MM.1S (cell line): ENCODE results near the gene BRPF3.

ENCODE experiments used
- DNase-seq: peaks from one replicate; pipeline ENCODE4 v3.0.0-alpha.2; 2015
- H2AFZ ChIP-seq: fragments of 300-600 bp; sonication (generic); 2 replicates; pipeline ENCODE4 v1.6.0; 2016; ENCODE audit warnings: antibody characterized with exemption, low read length
- H3F3A ChIP-seq: fragments of 300-600 bp; sonication (generic); 2 replicates; pipeline ENCODE4 v1.6.1; 2016; ENCODE audit warnings: mild to moderate bottlenecking, antibody characterized with exemption, low read length, moderate library complexity, mixed read lengths; ENCODE audit not compliant: insufficient read depth
- H3K27ac ChIP-seq: fragments of 300-600 bp; sonication (generic); 2 replicates; pipeline ENCODE4 v1.5.1; 2016; ENCODE audit warnings: mild to moderate bottlenecking, low read length
- H3K27me3 ChIP-seq: fragments of 300-600 bp; sonication (generic); replicated peaks from 2 replicates; pipeline ENCODE4 v1.6.0; 2016; ENCODE audit warnings: low read length; ENCODE audit not compliant: insufficient read depth
- H3K36me3 ChIP-seq: fragments of 300-600 bp; sonication (generic); replicated peaks from 2 replicates; pipeline ENCODE4 v1.6.1; 2016; ENCODE audit warnings: mild to moderate bottlenecking, low read length, mixed read lengths; ENCODE audit not compliant: insufficient read depth
- H3K4me1 ChIP-seq: fragments of 300-600 bp; sonication (generic); 2 replicates; pipeline ENCODE4 v1.6.1; 2016; ENCODE audit warnings: low read length, mixed read lengths
- H3K4me2 ChIP-seq: fragments of 300-600 bp; sonication (generic); 2 replicates; pipeline ENCODE4 v1.6.0; 2016; ENCODE audit warnings: low read depth, low read length
- H3K4me3 ChIP-seq: fragments of 300-600 bp; sonication (generic); 2 replicates; pipeline ENCODE4 v1.5.1; 2016; ENCODE audit warnings: low read length, mixed read lengths
- H3K79me2 ChIP-seq: fragments of 300-600 bp; sonication (generic); 2 replicates; pipeline ENCODE4 v1.6.1; 2016; ENCODE audit warnings: mixed run types, low read length, mixed read lengths
- H3K9ac ChIP-seq: fragments of 300-600 bp; sonication (generic); 2 replicates; pipeline ENCODE4 v1.6.1; 2016; ENCODE audit warnings: low read length, mixed read lengths
- H3K9me2 ChIP-seq: fragments of 300-600 bp; sonication (generic); replicated peaks from 2 replicates; pipeline ENCODE4 v1.6.1; 2016; ENCODE audit warnings: mild to moderate bottlenecking, low read length, mixed read lengths; ENCODE audit not compliant: insufficient read depth
- H3K9me3 ChIP-seq: fragments of 300-600 bp; sonication (generic); replicated peaks from 2 replicates; pipeline ENCODE4 v1.6.1; 2016; ENCODE audit warnings: mild to moderate bottlenecking, low read length, mixed read lengths; ENCODE audit not compliant: insufficient read depth
- H4K20me1 ChIP-seq: fragments of 300-600 bp; sonication (generic); 2 replicates; pipeline ENCODE4 v1.6.1; 2016; ENCODE audit warnings: mild to moderate bottlenecking, low read length, moderate library complexity, mixed read lengths; ENCODE audit not compliant: insufficient read depth
- CTCF ChIP-seq: fragments of 300-600 bp; sonication (generic); IDR thresholded peaks from 2 replicates; pipeline ENCODE4 v1.5.1; 2016; ENCODE audit warnings: antibody characterized with exemption, low read length, mixed read lengths
- EZH2 ChIP-seq: fragments of 300-600 bp; sonication (generic); optimal IDR thresholded peaks from 2 replicates; pipeline ENCODE3; 2017; ENCODE audit warnings: low read depth, mild to moderate bottlenecking, antibody characterized with exemption, low read length, mixed read lengths
- EZH2phosphoT487 ChIP-seq: fragments of 300-600 bp; sonication (generic); IDR thresholded peaks from 2 replicates; pipeline ENCODE4 v1.6.1; 2018; ENCODE audit warnings: antibody characterized with exemption, low read length

The BRPF3 gene

DNA sequence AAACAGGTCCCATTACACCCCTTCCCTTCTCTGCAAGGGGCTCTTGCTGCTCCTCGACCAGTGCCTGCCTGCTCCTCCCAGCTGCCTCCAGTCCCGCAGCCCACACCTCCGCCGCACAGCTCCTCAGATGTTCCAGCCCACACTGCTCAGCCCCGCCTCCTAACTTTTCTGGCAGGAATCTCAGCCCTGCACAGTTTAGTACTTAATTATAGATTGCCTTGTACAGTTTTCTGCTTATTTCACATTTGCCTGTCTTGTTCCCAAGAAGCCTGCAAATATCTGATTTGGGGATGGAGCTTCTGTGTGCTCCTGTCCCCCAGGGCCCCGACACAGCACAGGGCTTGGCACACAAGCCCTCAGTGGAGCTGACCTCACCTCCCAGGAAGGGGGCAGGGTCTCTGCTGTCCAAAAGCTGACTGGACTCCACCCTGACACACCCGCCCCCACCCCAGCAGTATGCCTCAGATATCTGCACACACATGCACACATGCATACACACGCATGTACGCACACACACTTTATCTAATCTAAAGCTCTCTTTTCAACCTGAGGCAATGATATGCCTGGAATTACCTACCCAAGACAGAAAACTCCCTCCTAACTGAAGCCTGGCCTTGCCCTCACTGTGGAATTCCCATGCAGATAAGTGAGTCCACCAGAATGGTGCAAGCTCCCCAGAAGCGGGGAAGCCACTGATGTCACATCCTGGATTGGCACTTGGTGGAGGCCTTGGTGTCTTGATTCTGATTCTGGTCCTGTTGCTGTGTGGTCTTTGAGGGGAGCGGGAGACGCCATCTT lies 72.1 kb downstream of the BRPF3 start:
- Histone ChIP-seq H3K9me2 (no peaks in the 10 kb centered on the region), H3K36me3 (no peaks in the 10 kb centered on the region), H3K27ac (no peak overlapping the region), H3K27me3 (no peaks in the 10 kb centered on the region), H3K79me2 (no peaks in the 10 kb centered on the region), H3K4me1 (no peaks in the 10 kb centered on the region), H3K4me3 (no peak overlapping the region), H3K9me3 (no peaks in the 10 kb centered on the region), H4K20me1 (no peaks in the 10 kb centered on the region), H3F3A (no peaks in the 10 kb centered on the region), H3K4me2 (no peak overlapping the region), H2AFZ (no peak overlapping the region), H3K9ac (no peak overlapping the region)
- TF ChIP-seq EZH2 (no peak), EZH2phosphoT487 (no peak), CTCF (no peak)
- DNase-seq: no peak

- no peak for TF ChIP-seq CTCF
- no peak for TF ChIP-seq EZH2phosphoT487
- TF ChIP-seq EZH2: no peak
- Histone ChIP-seq H3K36me3 (no peaks in the 10 kb centered on the region), H3K9ac (no peak within 1 kb of the TSS), H3K9me3 (no peaks in the 10 kb centered on the region), H3K4me1 (no peaks in the 10 kb centered on the region), H3K4me2 (no peak within 1 kb of the TSS), H2AFZ (no peak within 1 kb of the TSS), H4K20me1 (no peaks in the 10 kb centered on the region), H3K27ac (no peak within 1 kb of the TSS), H3K27me3 (no peaks in the 10 kb centered on the region), H3K4me3 (no peak within 1 kb of the TSS), H3K9me2 (no peaks in the 10 kb centered on the region), H3F3A (no peaks in the 10 kb centered on the region), H3K79me2 (no peaks in the 10 kb centered on the region)
- DNase-seq: no peak
These were observed 73.5 kb downstream of the BRPF3 start, which contains the start of gene PNPLA1 for GRCh38 chr6:36269834-36270705. Gene PNPLA1 (plus strand): TSS chr6:36270060. CDS start chr6:36270460, 400 bp downstream.

- Histone ChIP-seq H3K79me2 (no peaks in the 10 kb centered on the region), H3K9me2 (no peaks in the 10 kb centered on the region), H3K27ac (no peak overlapping the region), H2AFZ (no peak overlapping the region), H3K9me3 (no peaks in the 10 kb centered on the region), H3K9ac (no peak overlapping the region), H3K4me1 (no peaks in the 10 kb centered on the region), H3K4me3 (no peak overlapping the region), H3K4me2 (no peak overlapping the region), H3F3A (no peaks in the 10 kb centered on the region), H3K36me3 (no peaks in the 10 kb centered on the region), H3K27me3 (no peaks in the 10 kb centered on the region), H4K20me1 (no peaks in the 10 kb centered on the region)
- no peak for DNase-seq
- TF ChIP-seq EZH2phosphoT487 (no peak), EZH2 (no peak), CTCF (no peak)
These were observed 75.7 kb downstream of the BRPF3 start for GRCh38 chr6:36272234-36272633.
